HEK293T (cell line): ENCODE measurements around the gene DLK2.

Experiments used
- CTCF ChIA-PET: fragments of 350-600 bp; formaldehyde crosslinking; extraction: SDS; loops from one replicate; lab custom pipeline; 2021; ENCODE audit warnings: antibody characterized with exemption, inconsistent platforms; lab: Yijun Ruan, JAX
- POLR2A ChIA-PET: fragments of 350-600 bp; formaldehyde crosslinking; extraction: SDS; loops from one replicate; lab custom pipeline; 2020; ENCODE audit warnings: antibody characterized with exemption, inconsistent platforms; lab: Yijun Ruan, JAX
- DNase-seq: peaks from one replicate; pipeline ENCODE4 v3.0.0; 2012; ENCODE audit warnings: mixed read lengths; ENCODE audit errors: extremely low spot score
- ARNT ChIP-seq: fragments of 450-650 bp; IDR thresholded peaks from 2 replicates; pipeline ENCODE4 v1.6.1; 2017; ENCODE audit warnings: mild to moderate bottlenecking
- BHLHE40 ChIP-seq: fragments of 450-650 bp; IDR thresholded peaks from 2 replicates; pipeline ENCODE4 v1.6.1; 2016; ENCODE audit warnings: mild to moderate bottlenecking, moderate library complexity, borderline replicate concordance
- CTBP1 ChIP-seq: fragments of 450-650 bp; IDR thresholded peaks from 2 replicates; pipeline ENCODE4 v1.6.1; 2016; ENCODE audit warnings: borderline replicate concordance
- ELF4 ChIP-seq: fragments of 450-650 bp; IDR thresholded peaks from 2 replicates; pipeline ENCODE4 v1.6.1; 2017; ENCODE audit warnings: antibody characterized with exemption
- FOXA1 ChIP-seq: fragments of 450-650 bp; IDR thresholded peaks from 2 replicates; pipeline ENCODE4 v1.6.1; 2016; ENCODE audit warnings: mild to moderate bottlenecking
- FOXK2 ChIP-seq: fragments of 450-650 bp; IDR thresholded peaks from 2 replicates; pipeline ENCODE4 v1.6.1; 2016; ENCODE audit warnings: mild to moderate bottlenecking
- FOXM1 ChIP-seq: fragments of 450-650 bp; IDR thresholded peaks from 2 replicates; pipeline ENCODE4 v1.6.1; 2017; ENCODE audit warnings: mild to moderate bottlenecking, borderline replicate concordance
- HDGF ChIP-seq: fragments of 450-650 bp; IDR thresholded peaks from 2 replicates; pipeline ENCODE4 v1.6.1; 2017; ENCODE audit warnings: antibody characterized with exemption, borderline replicate concordance
- L3MBTL2 ChIP-seq: fragments of 450-650 bp; conservative IDR thresholded peaks from 2 replicates; pipeline ENCODE4 v1.6.1; 2016; ENCODE audit warnings: mild to moderate bottlenecking
- LEF1 ChIP-seq: fragments of 450-650 bp; IDR thresholded peaks from 2 replicates; pipeline ENCODE4 v1.6.1; 2017; ENCODE audit warnings: mild to moderate bottlenecking, borderline replicate concordance
- NFRKB ChIP-seq: fragments of 450-650 bp; IDR thresholded peaks from 2 replicates; pipeline ENCODE4 v1.6.1; 2016; ENCODE audit warnings: mild to moderate bottlenecking, moderate library complexity
- SP1 ChIP-seq: fragments of 450-650 bp; IDR thresholded peaks from 2 replicates; pipeline ENCODE4 v1.6.1; 2017
- SUZ12 ChIP-seq: fragments of 450-650 bp; IDR thresholded peaks from 2 replicates; pipeline ENCODE4 v1.6.1; 2016; ENCODE audit warnings: mild to moderate bottlenecking
- TARDBP ChIP-seq: fragments of 450-650 bp; IDR thresholded peaks from 2 replicates; pipeline ENCODE4 v1.6.1; 2016
- ZNF384 ChIP-seq: fragments of 450-650 bp; IDR thresholded peaks from 2 replicates; pipeline ENCODE4 v1.6.1; 2016
- TF ChIP-seq, protein P1 (sequence below): fragments of 450-650 bp; IDR thresholded peaks from 2 replicates; pipeline ENCODE4 v1.6.1; 2016

Gene DLK2

DNA sequence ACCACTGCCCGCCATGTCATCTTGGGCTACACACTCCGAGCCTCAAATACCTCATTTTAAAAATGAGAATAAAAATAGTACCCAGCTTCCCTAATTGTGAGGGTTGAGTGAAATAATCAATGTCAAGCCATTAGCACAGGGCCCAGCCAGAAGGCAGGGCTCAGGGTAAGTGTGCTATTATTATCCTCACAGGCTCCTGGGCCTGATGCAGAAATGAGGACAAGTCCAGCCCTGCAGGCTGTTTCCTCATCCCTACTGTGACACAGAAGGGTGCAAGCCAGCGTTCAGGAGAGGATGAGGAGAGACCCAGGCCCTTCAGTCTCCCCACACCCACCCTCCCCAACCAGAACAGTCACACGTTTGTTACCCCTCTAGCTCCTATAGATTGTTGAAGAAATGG lies 4.0 kb downstream of the DLK2 start:
- ChIA-PET POLR2A (interaction anchor here (1.4 kb wide), 1 partner anchor 24 kb away, joined by 4 read pairs; the partner anchor contains the start of gene ABCC10), CTCF (no interaction called here)

DNA sequence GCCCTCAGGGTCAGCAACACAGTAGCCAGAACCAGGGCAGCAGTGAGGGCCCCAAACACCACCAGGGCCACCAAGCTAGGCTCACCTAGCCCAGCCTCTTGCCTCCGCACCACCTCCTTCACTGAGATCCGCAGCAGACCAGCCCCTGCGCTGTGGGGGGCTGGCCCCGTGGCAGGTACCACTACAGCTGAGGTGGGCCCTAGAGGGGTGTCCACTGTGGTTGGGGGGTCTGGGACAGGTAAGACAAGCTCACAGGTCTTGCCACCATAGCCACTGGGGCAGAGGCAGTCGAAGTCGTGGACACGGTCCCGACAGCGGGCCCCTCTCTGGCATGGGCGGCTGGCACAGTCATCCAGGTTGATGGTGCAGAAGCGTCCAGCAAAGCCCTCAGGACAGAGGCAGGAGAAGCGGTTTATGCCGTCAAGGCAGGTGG lies 4.6 kb downstream of the DLK2 start:
- ChIA-PET CTCF (no interaction called here), POLR2A (interaction anchor here (1.4 kb wide), 1 partner anchor 23 kb away, joined by 4 read pairs; the partner anchor contains the start of gene ABCC10)
- no peak for DNase-seq
- TF ChIP-seq ZNF384 (no peak), BHLHE40 (no peak), L3MBTL2 (no peak), SP1 (no peak), ELF4 (no peak), FOXA1 (no peak), NFRKB (no peak), TARDBP (no peak), ARNT (no peak), LEF1 (no peak), FOXK2 (no peak), FOXM1 (no peak), HDGF (no peak), CTBP1 (no peak), SUZ12 (no peak)
- TF ChIP-seq, protein P1, sequence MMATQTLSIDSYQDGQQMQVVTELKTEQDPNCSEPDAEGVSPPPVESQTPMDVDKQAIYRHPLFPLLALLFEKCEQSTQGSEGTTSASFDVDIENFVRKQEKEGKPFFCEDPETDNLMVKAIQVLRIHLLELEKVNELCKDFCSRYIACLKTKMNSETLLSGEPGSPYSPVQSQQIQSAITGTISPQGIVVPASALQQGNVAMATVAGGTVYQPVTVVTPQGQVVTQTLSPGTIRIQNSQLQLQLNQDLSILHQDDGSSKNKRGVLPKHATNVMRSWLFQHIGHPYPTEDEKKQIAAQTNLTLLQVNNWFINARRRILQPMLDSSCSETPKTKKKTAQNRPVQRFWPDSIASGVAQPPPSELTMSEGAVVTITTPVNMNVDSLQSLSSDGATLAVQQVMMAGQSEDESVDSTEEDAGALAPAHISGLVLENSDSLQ, result no peak

More for the DNA sequence above, 4.0 kb downstream of the DLK2 start:
- TF ChIP-seq ZNF384 (no peak), FOXM1 (no peak), ARNT (no peak), CTBP1 (no peak), NFRKB (no peak), SUZ12 (no peak), FOXA1 (no peak), ELF4 (no peak), LEF1 (no peak), SP1 (no peak), L3MBTL2 (no peak), FOXK2 (no peak)
- TF ChIP-seq, protein P1, result no peak
- no peak for DNase-seq

DNA sequence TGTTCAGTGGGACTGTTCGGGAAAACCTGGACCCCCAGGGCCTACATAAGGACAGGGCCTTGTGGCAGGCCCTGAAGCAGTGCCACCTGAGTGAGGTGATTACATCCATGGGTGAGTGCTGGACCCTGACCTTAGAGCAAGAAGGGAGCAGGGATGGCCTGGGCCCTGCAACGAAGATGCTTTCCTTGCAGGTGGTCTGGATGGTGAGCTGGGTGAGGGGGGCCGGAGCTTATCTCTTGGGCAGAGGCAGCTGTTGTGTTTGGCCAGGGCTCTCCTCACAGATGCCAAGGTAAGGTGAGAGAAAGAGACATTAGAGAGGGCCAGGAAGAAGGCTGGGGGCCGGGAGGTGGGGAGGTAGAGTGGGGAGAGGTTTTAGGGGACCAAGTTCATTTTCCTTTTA lies 6.4 kb downstream of the DLK2 start:
- DNase-seq, result no peak
- POLR2A ChIA-PET, result no interaction called here
- CTCF ChIA-PET, result interaction anchor here (0.7 kb wide), 1 partner anchor 48 kb away, joined by 4 read pairs; no protein-coding TSS in a partner anchor
- TF ChIP-seq, protein P1, result no peak
- TF ChIP-seq FOXA1, result no peak
- TF ChIP-seq BHLHE40, result no peak

DNA sequence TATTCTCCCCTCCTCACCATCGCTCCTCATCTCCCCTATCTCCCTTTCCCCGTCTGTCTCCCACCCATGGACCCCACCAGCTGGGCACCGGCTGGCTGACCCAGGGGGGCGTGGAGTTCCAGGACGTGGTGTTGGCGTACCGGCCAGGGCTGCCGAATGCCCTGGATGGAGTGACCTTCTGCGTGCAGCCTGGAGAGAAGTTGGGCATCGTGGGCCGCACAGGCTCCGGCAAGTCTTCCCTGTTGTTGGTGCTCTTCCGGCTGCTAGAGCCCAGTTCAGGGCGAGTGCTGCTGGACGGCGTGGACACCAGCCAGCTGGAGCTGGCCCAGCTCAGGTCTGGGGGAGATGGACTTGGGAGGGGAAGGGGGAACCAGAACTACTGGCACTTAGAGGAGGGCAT lies 7.7 kb downstream of the DLK2 start:
- POLR2A ChIA-PET, result no interaction called here
- no peak for TF ChIP-seq FOXK2
- TF ChIP-seq, protein P1, result no peak
- no peak for DNase-seq
- CTCF ChIA-PET, result no interaction called here

DNA sequence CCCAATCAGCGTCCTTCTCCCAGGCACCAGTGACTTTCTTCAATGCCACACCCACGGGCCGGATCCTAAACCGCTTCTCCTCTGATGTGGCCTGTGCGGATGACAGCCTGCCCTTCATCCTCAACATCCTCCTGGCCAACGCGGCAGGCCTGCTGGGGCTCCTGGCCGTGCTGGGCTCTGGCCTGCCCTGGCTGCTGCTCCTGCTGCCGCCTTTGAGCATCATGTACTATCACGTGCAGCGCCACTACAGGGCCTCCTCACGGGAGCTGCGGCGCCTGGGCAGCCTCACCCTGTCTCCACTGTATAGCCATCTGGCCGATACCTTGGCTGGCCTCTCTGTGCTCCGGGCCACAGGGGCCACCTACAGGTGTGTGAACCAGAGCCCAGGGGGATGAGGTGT lies 9.8 kb downstream of the DLK2 start:
- POLR2A ChIA-PET, result no interaction called here
- TF ChIP-seq L3MBTL2 (no peak), FOXA1 (no peak), BHLHE40 (no peak), ZNF384 (no peak), TARDBP (no peak), FOXK2 (no peak), SUZ12 (no peak), CTBP1 (no peak)
- TF ChIP-seq, protein P1, result no peak
- no peak for DNase-seq
- CTCF ChIA-PET, result no interaction called here

DNA sequence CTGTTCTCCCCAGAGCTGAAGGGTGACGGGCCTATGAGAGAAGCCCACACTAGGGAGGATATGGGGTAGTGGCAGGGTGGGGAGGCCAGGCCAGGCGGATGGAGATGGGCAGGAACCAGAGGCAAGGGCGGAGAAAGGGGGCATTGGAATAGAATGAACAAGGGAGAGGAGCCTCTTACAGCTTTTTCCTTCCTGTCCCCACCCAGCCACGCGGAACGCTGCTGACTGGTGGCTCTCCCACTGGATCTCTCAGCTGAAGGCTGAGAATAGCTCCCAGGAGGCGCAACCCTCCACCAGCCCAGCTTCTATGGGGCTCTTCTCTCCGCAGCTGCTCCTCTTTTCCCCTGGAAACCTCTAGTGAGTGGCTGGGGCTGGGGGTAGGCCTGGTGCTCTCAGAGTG lies 10.8 kb downstream of the DLK2 start:
- TF ChIP-seq ARNT (no peak), HDGF (no peak), SP1 (no peak), NFRKB (no peak), FOXM1 (no peak), FOXK2 (no peak), LEF1 (no peak), CTBP1 (no peak), BHLHE40 (no peak)
- ChIA-PET POLR2A (interaction anchor here (1.0 to 1.3 kb wide), 2 partner anchors 9 to 17 kb away, joined by 3 to 4 read pairs; partner anchors contain the start of gene ABCC10), CTCF (no interaction called here)
- no peak for DNase-seq
